Osteocyte (in vitro differentiated cells): ENCODE measurements around the gene RAB4B. TPM values are rescaled to one million over a fixed set of nuclear protein-coding genes. Genes with fewer than 3 reads are reported as not detected.

ENCODE experiments used
- total RNA-seq: library from RNA; stranded (reverse); gene quantifications from 2 replicates; pipeline ENCODE4 v1.2.1, GENCODE V29; 2021

RAB4B gene
- total RNA-seq, 1 donor from 2014 or later: 19.7 TPM

Other genes with a start within 250 kb of the RAB4B start
- 53.3 and 53.8 TPM in 2 replicates for gene SHKBP1, start 201.4 kb upstream of the RAB4B start, total RNA-seq
- gene LTBP4, start 176.9 kb upstream of the RAB4B start, total RNA-seq: 85.9 and 93.6 TPM in 2 replicates
- 63.2 and 67.1 TPM in 2 replicates for gene NUMBL, start 87.6 kb upstream of the RAB4B start, total RNA-seq
- 33.8 and 42.0 TPM in 2 replicates for gene COQ8B, start 61.4 kb upstream of the RAB4B start, total RNA-seq
- 10.9 and 12.0 TPM in 2 replicates for gene ITPKC, start 61.1 kb upstream of the RAB4B start, total RNA-seq
- 14.6 and 17.0 TPM in 2 replicates for gene ACTMAP, start 27.8 kb upstream of the RAB4B start, total RNA-seq
- 48.0 and 53.2 TPM in 2 replicates for gene SNRPA, start 27.0 kb upstream of the RAB4B start, total RNA-seq
- gene MIA, start 2.7 kb upstream of the RAB4B start, total RNA-seq: 2.0 TPM in 1 of 2 replicates, not detected in the other
- gene EGLN2, start 20.9 kb downstream of the RAB4B start, total RNA-seq: 94.3 and 104 TPM in 2 replicates
- gene CYP2A6, start 72.2 kb downstream of the RAB4B start, total RNA-seq: not detected in 2 replicates
- gene CYP2A7, start 104.0 kb downstream of the RAB4B start, total RNA-seq: not detected in 2 replicates
- gene CYP2B6, start 213.0 kb downstream of the RAB4B start, total RNA-seq: not detected in 2 replicates